GM18502 (cell line): ENCODE data around the gene FAM237B.

Source experiments
- ATAC-seq: cut with Tn5 transposase; IDR thresholded peaks from one replicate; pipeline ENCODE4 v1.9.1; 2021; ENCODE audit warnings: mild to moderate bottlenecking; ENCODE audit not compliant: unreplicated experiment, poor library complexity

Gene FAM237B

GRCh38 chr7:90298145-90299038, 22.7 kb downstream of the FAM237B start:
- peak; percentile 82 for ATAC-seq

GRCh38 chr7:90290244-90291113, 30.6 kb downstream of the FAM237B start:
- no peak for ATAC-seq

- no peak for ATAC-seq
These were observed 33.0 kb downstream of the FAM237B start for GRCh38 chr7:90288154-90288553.

GRCh38 chr7:90276033-90276728, 44.9 kb downstream of the FAM237B start:
- ATAC-seq = no peak

- no peak for ATAC-seq
These were observed 46.9 kb downstream of the FAM237B start for GRCh38 chr7:90274161-90274560.

- ATAC-seq = no peak
These were observed 48.9 kb downstream of the FAM237B start for GRCh38 chr7:90272242-90272641.

GRCh38 chr7:90271753-90272152, 49.4 kb downstream of the FAM237B start:
- no peak for ATAC-seq

GRCh38 chr7:90270431-90271178, 50.5 kb downstream of the FAM237B start:
- no peak for ATAC-seq

GRCh38 chr7:90269163-90269562, 51.9 kb downstream of the FAM237B start:
- no peak for ATAC-seq

GRCh38 chr7:90267263-90267858, 53.7 kb downstream of the FAM237B start:
- ATAC-seq = no peak

- ATAC-seq = no peak
These were observed 54.3 kb downstream of the FAM237B start for GRCh38 chr7:90266808-90267207.
